CD14-positive monocyte (primary cell): ENCODE results near the gene BNC2. TPM values are rescaled to one million over a fixed set of nuclear protein-coding genes. Genes with fewer than 3 reads are reported as not detected.

Source experiments
- DNase-seq, 3 donors: peaks; one replicate each; pipeline ENCODE4 v3.0.0-alpha.2; 2011 to 2022
- H2AFZ ChIP-seq: 2 replicates; pipeline ENCODE4 v1.6.0; 2012; ENCODE audit warnings: mild to moderate bottlenecking, low read depth, low read length, inconsistent platforms; ENCODE audit not compliant: insufficient read depth, poor library complexity, severe bottlenecking
- H3K27ac ChIP-seq, 2 donors: 1 replicate in 1 of 2; 2 replicates in 1 of 2; pipeline ENCODE4 v1.5.1; 2012 to 2013; ENCODE audit warnings: low read length in 2 of 2, control low read depth in 1 of 2, inconsistent platforms in 1 of 2, low read depth in 1 of 2, mild to moderate bottlenecking in 1 of 2
- H3K27me3 ChIP-seq, 2 donors: one replicate each; pipeline versions ENCODE4 v1.6.0 to v1.6.1; 2011 to 2013; ENCODE audit warnings: low read length in 2 of 2; ENCODE audit not compliant: control insufficient read depth in 2 of 2, insufficient read depth in 2 of 2
- H3K36me3 ChIP-seq, 2 donors: replicated peaks in 1 of 2; 1 replicate in 1 of 2; 2 replicates in 1 of 2; pipeline versions ENCODE4 v1.5.1 to v1.6.1; 2012 to 2013; ENCODE audit warnings: low read length in 2 of 2, control low read depth in 1 of 2, inconsistent platforms in 1 of 2, mild to moderate bottlenecking in 1 of 2; ENCODE audit not compliant: insufficient read depth in 2 of 2, control insufficient read depth in 1 of 2
- H3K4me1 ChIP-seq, 2 donors: 1 replicate in 1 of 2; 2 replicates in 1 of 2; pipeline versions ENCODE4 v1.5.1 to v1.6.1; 2012 to 2013; ENCODE audit warnings: low read length in 2 of 2, control low read depth in 1 of 2, inconsistent platforms in 1 of 2, mild to moderate bottlenecking in 1 of 2, moderate library complexity in 1 of 2; ENCODE audit not compliant: insufficient read depth in 2 of 2, control insufficient read depth in 1 of 2
- H3K4me2 ChIP-seq: replicated peaks from 2 replicates; pipeline ENCODE3; 2012; ENCODE audit warnings: low read length, moderate library complexity, mild to moderate bottlenecking; ENCODE audit not compliant: poor library complexity, severe bottlenecking; ENCODE audit errors: extremely low read depth
- H3K4me3 ChIP-seq, 3 experiments: fragments of 200-600 bp in 1 of 3; sonication (generic) in 1 of 3; replicated peaks in 1 of 3; 1 replicate in 2 of 3; 2 replicates in 1 of 3; pipeline ENCODE4 v1.5.1; 2011 to 2013; ENCODE audit warnings: low read length in 3 of 3, mild to moderate bottlenecking in 3 of 3, control low read depth in 2 of 3, low read depth in 2 of 3, inconsistent platforms in 1 of 3, moderate library complexity in 1 of 3
- H3K79me2 ChIP-seq: 2 replicates; pipeline ENCODE4 v1.6.0; 2012; ENCODE audit warnings: mild to moderate bottlenecking, control low read depth, inconsistent platforms, low read length, moderate library complexity; ENCODE audit not compliant: insufficient read depth
- H3K9ac ChIP-seq: 2 replicates; pipeline ENCODE4 v1.6.0; 2017; ENCODE audit warnings: low read length, mild to moderate bottlenecking; ENCODE audit not compliant: insufficient read depth, poor library complexity, severe bottlenecking
- H3K9me3 ChIP-seq, 2 donors: replicated peaks in 1 of 2; 1 replicate in 1 of 2; 2 replicates in 1 of 2; pipeline versions ENCODE4 v1.5.1 to v1.6.1; 2012 to 2013; ENCODE audit warnings: low read length in 2 of 2, control low read depth in 1 of 2; ENCODE audit not compliant: control insufficient read depth in 1 of 2, insufficient read depth in 1 of 2
- H4K20me1 ChIP-seq: 2 replicates; pipeline ENCODE4 v1.6.0; 2012; ENCODE audit warnings: mild to moderate bottlenecking, low read length, control low read depth, moderate library complexity; ENCODE audit not compliant: insufficient read depth
- H3K27ac Mint-ChIP-seq, 7 donors: one replicate each; pipeline ENCODE4 v1.8.0; 2020; ENCODE audit warnings: mild to moderate bottlenecking in 7 of 7, mixed read lengths in 7 of 7, moderate library complexity in 6 of 7, inconsistent platforms in 2 of 7
- H3K27me3 Mint-ChIP-seq, 3 donors: one replicate each; pipeline ENCODE4 v1.8.0; 2021 to 2022; ENCODE audit warnings: low read depth in 3 of 3, mild to moderate bottlenecking in 3 of 3, mixed read lengths in 3 of 3, moderate library complexity in 3 of 3, inconsistent platforms in 1 of 3
- H3K36me3 Mint-ChIP-seq, 2 donors: one replicate each; pipeline ENCODE4 v1.8.0; 2020; ENCODE audit warnings: mixed read lengths in 2 of 2, inconsistent platforms in 1 of 2, mild to moderate bottlenecking in 1 of 2
- H3K4me1 Mint-ChIP-seq: one replicate; pipeline ENCODE4 v1.8.0; 2020; ENCODE audit warnings: mild to moderate bottlenecking, mixed read lengths
- H3K4me3 Mint-ChIP-seq, 2 donors: one replicate each; pipeline ENCODE4 v1.8.0; 2020; ENCODE audit warnings: mild to moderate bottlenecking in 2 of 2, mixed read lengths in 2 of 2, moderate library complexity in 1 of 2
- H3K9me3 Mint-ChIP-seq, 7 donors: one replicate each; pipeline ENCODE4 v1.8.0; 2020 to 2022; ENCODE audit warnings: mixed read lengths in 7 of 7, mild to moderate bottlenecking in 6 of 7, moderate library complexity in 6 of 7, inconsistent platforms in 2 of 7
- CTCF ChIP-seq: fragments of 200-600 bp; IDR thresholded peaks from one replicate; pipeline ENCODE4 v1.8.0; 2022; ENCODE audit warnings: antibody characterized with exemption, mild to moderate bottlenecking
- WGBS: methylation state at CpG from one replicate; pipeline ENCODE4 v1.1.5; 2013; ENCODE audit warnings: missing lambda C conversion rate; ENCODE audit not compliant: insufficient coverage; 5-methylcytosine and 5-hydroxymethylcytosine counted together
- intact Hi-C, 2 donors: fragments of 100-400 bp; cut with micrococcal nuclease; formaldehyde crosslinking; loops; one replicate each; pipeline versions ENCODE4 v1.15.0 to v1.15.1; 2023
- polyA plus RNA-seq, 3 donors: library from polyadenylated mRNA; depleted of rRNA in 1 of 3; unstranded in 2 of 3; stranded (reverse) in 1 of 3; fragments of 300-500 nt in 2 of 3; fragments of >200 nt in 1 of 3; fragmentation: Illumina TruSeq in 2 of 3; gene quantifications; 1 replicate in 2 of 3; 2 replicates in 1 of 3; pipeline ENCODE4 v1.2.3, GENCODE V29; 2012 to 2021

BNC2 gene
- polyA plus RNA-seq, 3 donors, result 0.01 TPM; not detected in 2

DNA sequence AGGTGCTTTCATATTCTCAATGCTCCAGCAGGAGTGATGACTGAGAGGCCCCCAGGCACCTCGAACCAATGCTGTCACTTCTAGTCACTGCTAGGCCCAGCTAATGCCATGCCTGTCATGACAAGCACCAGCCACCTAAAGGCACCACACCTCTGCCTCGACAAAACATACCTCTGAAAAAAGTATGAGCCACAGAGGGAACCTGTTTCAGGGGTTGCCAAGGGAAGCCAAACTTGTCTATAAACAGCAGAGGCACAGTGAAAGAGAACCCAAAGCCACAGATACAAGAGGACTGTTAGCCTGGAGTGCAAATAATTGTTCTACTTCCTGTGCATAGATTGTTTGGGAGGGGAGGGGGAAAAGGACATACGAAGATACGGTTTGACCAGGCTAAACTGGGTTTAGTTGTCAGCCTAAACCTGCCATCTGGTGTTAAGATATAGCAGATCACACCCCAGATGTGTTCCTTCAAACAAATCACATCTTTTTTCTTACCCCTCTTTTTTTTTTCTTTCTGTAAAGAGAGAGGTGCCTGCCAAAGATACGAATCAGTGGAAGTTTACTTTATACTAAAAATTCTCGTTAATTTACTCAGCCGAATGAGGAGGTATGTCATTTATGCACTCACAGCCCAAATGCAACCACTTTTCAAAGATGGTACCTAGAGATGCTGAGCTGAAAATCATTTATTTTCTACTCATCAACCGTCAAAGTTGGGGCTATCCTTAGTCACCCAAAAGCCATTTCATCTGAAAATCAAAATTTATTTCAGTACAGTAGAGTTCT is 45.7 kb downstream of the BNC2 start:
- Histone ChIP-seq H2AFZ (no peak overlapping the region), H3K36me3 (no peaks in the 10 kb centered on the region), H3K4me2 (no peak overlapping the region), H3K4me1 (no peaks in the 10 kb centered on the region), H3K9me3 (no peaks in the 10 kb centered on the region), H4K20me1 (no peaks in the 10 kb centered on the region), H3K27me3 (peaks cover 28 to 30% of the 10 kb centered on the region in 2 donors), H3K9ac (no peak overlapping the region), H3K4me3 (no peak overlapping the region), H3K79me2 (no peaks in the 10 kb centered on the region), H3K27ac (no peak overlapping the region)
- peaks cover 0 to 8% (median 0%) of the 10 kb centered on the region in 7 donors for H3K9me3 Mint-ChIP-seq
- no peak for DNase-seq
- H3K27me3 Mint-ChIP-seq, result peaks cover 16 to 30% (median 25%) of the 10 kb centered on the region in 3 donors
- 62% methylated on average over 2 of the region's 8 CpGs for WGBS
- intact Hi-C loops, result no loop called here
- H3K4me3 Mint-ChIP-seq, result no peak overlapping the region
- H3K27ac Mint-ChIP-seq, result no peak overlapping the region
- no peaks in the 10 kb centered on the region for H3K4me1 Mint-ChIP-seq
- no peaks in the 10 kb centered on the region for H3K36me3 Mint-ChIP-seq
- TF ChIP-seq CTCF, result no peak

- Histone ChIP-seq H3K4me1 (no peaks in the 10 kb centered on the region), H3K27me3 (peaks cover 20 to 21% of the 10 kb centered on the region in 2 donors), H2AFZ (no peak overlapping the region), H3K27ac (no peak overlapping the region), H3K4me2 (no peak overlapping the region), H3K9ac (no peak overlapping the region), H3K79me2 (no peaks in the 10 kb centered on the region), H3K9me3 (no peaks in the 10 kb centered on the region), H4K20me1 (no peaks in the 10 kb centered on the region), H3K36me3 (no peaks in the 10 kb centered on the region), H3K4me3 (no peak overlapping the region)
- no peak for TF ChIP-seq CTCF
- Mint-ChIP-seq H3K4me3 (no peak overlapping the region), H3K36me3 (no peaks in the 10 kb centered on the region), H3K27ac (no peak overlapping the region), H3K9me3 (peaks cover 0 to 6% (median 0%) of the 10 kb centered on the region in 7 donors), H3K4me1 (no peaks in the 10 kb centered on the region), H3K27me3 (peaks cover 15 to 27% (median 21%) of the 10 kb centered on the region in 3 donors)
- intact Hi-C loops, result no loop called here
- WGBS, result no CpG with 5 or more reads among the region's 2 CpGs
- DNase-seq, result no peak
These were observed 46.6 kb downstream of the BNC2 start for GRCh38 chr9:16823906-16824305.
